ENCODE data around the gene OR4D1. TPM values are rescaled to one million over a fixed set of nuclear protein-coding genes. Genes with fewer than 3 reads are reported as not detected.

OR4D1 gene
- total and polyA plus RNA-seq, 8 donors: 0.03 to 0.06 (median 0.04) TPM; not detected in 5

DNA sequence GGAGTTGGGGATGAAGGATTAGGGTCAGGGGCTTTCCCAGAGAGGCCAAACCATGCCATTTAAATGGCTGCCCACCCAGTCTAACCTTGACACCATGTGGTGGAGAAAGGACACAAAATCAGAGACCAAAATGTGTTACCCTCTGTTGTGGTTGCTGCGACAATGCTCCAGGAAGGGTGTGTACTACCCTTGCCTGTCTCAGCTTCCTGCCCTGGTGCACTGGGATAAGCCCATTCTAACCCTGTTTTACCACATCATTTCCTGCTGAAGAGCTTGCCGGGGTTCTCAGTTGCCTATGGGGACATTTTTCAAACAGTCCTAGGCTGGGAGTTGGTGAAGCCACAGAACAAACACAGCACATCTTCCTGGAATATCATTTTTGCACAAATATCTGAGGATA, 4.9 kb downstream of the OR4D1 start:
- intact Hi-C loops (cut with DNase I): no loop called here
- peak overlapping the region in 1 of 2 donors; percentile 53 for H3K27ac ChIP-seq
- peaks cover 12 to 41% of the 10 kb centered on the region in 2 donors for H3K27me3 ChIP-seq
- H3K36me3 ChIP-seq: no peaks in the 10 kb centered on the region
- H3K4me1 ChIP-seq: peaks cover 0 to 23% of the 10 kb centered on the region in 2 donors
- H3K9me3 ChIP-seq: no peaks in the 10 kb centered on the region
- no peak overlapping the region for H3K4me3 ChIP-seq
- DNase-seq (no peak), ATAC-seq (peak; percentile 18)
- TF ChIP-seq, protein P1, sequence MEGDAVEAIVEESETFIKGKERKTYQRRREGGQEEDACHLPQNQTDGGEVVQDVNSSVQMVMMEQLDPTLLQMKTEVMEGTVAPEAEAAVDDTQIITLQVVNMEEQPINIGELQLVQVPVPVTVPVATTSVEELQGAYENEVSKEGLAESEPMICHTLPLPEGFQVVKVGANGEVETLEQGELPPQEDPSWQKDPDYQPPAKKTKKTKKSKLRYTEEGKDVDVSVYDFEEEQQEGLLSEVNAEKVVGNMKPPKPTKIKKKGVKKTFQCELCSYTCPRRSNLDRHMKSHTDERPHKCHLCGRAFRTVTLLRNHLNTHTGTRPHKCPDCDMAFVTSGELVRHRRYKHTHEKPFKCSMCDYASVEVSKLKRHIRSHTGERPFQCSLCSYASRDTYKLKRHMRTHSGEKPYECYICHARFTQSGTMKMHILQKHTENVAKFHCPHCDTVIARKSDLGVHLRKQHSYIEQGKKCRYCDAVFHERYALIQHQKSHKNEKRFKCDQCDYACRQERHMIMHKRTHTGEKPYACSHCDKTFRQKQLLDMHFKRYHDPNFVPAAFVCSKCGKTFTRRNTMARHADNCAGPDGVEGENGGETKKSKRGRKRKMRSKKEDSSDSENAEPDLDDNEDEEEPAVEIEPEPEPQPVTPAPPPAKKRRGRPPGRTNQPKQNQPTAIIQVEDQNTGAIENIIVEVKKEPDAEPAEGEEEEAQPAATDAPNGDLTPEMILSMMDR (IDR thresholded peaks at IDR 0.05): no peak

DNA sequence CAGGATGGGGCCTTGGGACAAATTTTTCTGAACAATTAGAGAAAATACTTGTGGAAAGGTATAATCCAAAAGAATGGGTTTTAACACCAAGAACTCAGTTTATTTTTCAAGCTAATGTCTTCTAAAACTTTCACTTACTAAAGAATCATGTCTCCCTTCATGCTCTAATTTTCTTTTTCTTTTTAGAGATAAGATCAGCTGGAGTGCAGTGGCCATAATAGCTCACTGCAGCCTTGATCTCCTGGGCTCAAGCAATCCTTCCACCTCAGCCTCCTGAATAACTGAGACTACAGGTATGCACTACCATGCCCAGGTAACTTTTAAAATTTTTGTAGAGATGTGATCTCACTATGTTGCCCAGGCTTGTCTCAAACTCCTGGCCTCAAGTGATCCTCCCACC, 5.5 kb downstream of the OR4D1 start:
- no peak overlapping the region for H3K4me3 ChIP-seq
- no peaks in the 10 kb centered on the region for H3K36me3 ChIP-seq
- DNase-seq (no peak), ATAC-seq (no peak)
- intact Hi-C loops (cut with DNase I): no loop called here
- TF ChIP-seq, protein P1 (IDR thresholded peaks at IDR 0.05): no peak
- peaks cover 0 to 23% of the 10 kb centered on the region in 2 donors for H3K4me1 ChIP-seq
- peaks cover 16 to 46% of the 10 kb centered on the region in 2 donors for H3K27me3 ChIP-seq
- H3K27ac ChIP-seq: peak overlapping the region in 1 of 2 donors; percentile 53
- no peaks in the 10 kb centered on the region for H3K9me3 ChIP-seq

DNA sequence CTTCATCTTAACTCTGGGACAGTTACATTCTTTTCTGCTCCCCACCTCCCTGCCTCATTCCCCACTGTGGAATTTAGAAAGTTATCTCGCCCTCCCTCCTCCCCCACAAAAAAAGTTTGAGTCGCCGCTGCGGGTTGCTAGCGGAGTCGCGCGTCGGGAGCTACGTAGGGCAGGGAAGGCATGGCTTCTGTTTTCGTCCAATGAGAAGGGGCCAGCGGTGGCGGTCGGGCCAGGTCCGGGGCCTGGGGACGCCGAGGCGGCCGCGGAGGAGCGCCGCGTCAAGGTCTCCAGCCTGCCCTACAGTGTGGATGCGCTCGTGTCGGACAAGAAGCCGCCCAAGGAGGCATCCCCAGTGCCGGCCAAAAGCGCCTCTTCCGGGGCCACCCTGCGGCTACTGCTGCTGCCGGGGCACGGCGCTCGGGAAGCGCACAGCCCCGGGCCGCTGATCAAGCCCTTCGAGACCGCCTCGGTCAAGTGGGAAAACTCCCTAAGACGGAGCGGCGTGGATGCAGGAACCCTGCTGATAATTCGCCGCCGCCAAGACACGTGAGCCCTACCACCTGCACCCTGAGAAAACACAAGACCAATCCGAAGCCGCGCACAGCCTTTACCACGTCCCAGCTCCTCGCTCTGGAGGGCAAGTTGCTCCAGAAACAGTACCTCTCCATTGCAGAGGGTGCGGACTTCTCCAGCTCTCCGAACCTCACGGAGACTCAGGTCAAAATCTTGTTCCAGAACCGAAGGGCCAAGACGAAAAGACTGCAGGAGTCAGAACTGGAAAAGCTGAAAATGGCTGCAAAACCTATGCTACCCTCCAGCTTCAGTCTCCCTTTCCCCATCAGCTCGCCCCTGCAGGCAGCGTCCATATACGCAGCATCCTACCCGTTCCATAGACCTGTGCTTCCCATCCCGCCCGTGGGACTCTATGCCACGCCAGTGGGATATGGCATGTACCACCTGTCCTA, 8.9 kb downstream of the OR4D1 start:
- Histone ChIP-seq H3K27ac (no peak overlapping the region), H3K36me3 (no peaks in the 10 kb centered on the region), H3K4me3 (peak overlapping the region; percentile 21 to 36), H3K27me3 (peaks cover 20 to 62% of the 10 kb centered on the region in 2 donors), H3K9me3 (no peaks in the 10 kb centered on the region), H3K4me1 (peaks cover 0 to 23% of the 10 kb centered on the region in 2 donors)
- intact Hi-C loops (cut with DNase I): no loop called here
- DNase-seq (peak; percentile 7 to 79 (median 24)), ATAC-seq (peak; percentile 88)
- TF ChIP-seq, protein P1 (IDR thresholded peaks at IDR 0.05): no peak

DNA sequence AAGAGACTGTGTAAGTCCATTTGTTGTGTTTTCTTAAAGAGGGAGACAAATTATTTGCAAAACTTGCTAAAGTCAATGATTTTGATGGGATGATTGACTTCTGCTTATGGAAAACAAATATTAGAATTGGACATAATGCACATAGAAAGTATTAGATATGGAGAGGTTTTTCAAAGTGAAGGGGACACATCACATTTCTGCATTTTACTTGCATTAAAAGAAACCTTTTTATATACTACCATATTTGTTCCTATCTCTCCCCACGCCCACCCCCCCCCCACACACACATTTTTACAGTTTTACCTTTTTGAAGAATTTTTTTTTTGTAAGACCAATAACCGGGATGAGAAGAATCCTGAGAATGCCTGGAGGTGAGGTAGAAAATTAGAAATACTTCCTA, 10.0 kb downstream of the OR4D1 start:
- TF ChIP-seq, protein P1 (IDR thresholded peaks at IDR 0.05): no peak
- ATAC-seq (no peak), DNase-seq (no peak)
- no peak overlapping the region for H3K27ac ChIP-seq
- peaks cover 0 to 16% of the 10 kb centered on the region in 2 donors for H3K4me1 ChIP-seq
- H3K27me3 ChIP-seq: peaks cover 20 to 62% of the 10 kb centered on the region in 2 donors
- intact Hi-C loops (cut with DNase I): no loop called here
- no peak overlapping the region for H3K4me3 ChIP-seq
- H3K36me3 ChIP-seq: no peaks in the 10 kb centered on the region
- no peaks in the 10 kb centered on the region for H3K9me3 ChIP-seq

DNA sequence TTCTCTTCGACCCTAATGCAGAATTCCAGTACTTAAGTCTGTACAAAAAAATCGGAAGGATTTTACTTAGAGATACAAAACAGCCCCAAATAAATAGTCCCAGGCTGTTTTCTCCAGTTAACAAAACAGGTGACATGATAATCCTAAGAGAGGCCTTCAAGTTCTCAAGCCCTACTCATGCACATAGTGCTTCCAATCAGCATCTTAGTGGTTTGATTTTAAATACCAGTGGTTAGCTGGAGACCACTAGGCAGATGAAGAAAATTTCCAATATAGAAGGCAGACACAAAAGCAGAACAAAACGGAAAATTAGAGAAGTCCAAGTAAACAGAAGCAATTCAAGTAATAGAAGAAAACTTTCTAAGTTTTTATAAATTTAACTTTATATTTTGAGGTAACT, 13.4 kb downstream of the OR4D1 start:
- Histone ChIP-seq H3K4me1 (peaks cover 0 to 12% of the 10 kb centered on the region in 2 donors), H3K36me3 (no peaks in the 10 kb centered on the region), H3K9me3 (no peaks in the 10 kb centered on the region), H3K27ac (no peak overlapping the region), H3K4me3 (no peak overlapping the region), H3K27me3 (peaks cover 21 to 56% of the 10 kb centered on the region in 2 donors)
- TF ChIP-seq, protein P1 (IDR thresholded peaks at IDR 0.05): no peak
- no peak for DNase-seq
- intact Hi-C loops (cut with DNase I): no loop called here
- no peak for ATAC-seq
